ENCODE measurements around the gene TSPAN14. TPM values are rescaled to one million over a fixed set of nuclear protein-coding genes. Genes with fewer than 3 reads are reported as not detected.

TSPAN14 gene
- total RNA-seq, 3 donors from 2014 or later: 75.5 to 96.5 (median 81.0) TPM

GRCh38 chr10:80498078-80498832 is 44.1 kb downstream of the TSPAN14 start:
- no peak overlapping the region for H3K4me3 ChIP-seq
- H3K4me1 ChIP-seq (ENCODE audit: low read depth): peaks cover 64% of the 10 kb centered on the region
- ATAC-seq: no peak
- DNase-seq: no peak
- no peaks in the 10 kb centered on the region for H3K9me3 ChIP-seq
- intact Hi-C loops (cut with DNase I, micrococcal nuclease): no loop called here
- H3K36me3 ChIP-seq (ENCODE audit: low read depth): no peaks in the 10 kb centered on the region
- TF ChIP-seq, protein P1, sequence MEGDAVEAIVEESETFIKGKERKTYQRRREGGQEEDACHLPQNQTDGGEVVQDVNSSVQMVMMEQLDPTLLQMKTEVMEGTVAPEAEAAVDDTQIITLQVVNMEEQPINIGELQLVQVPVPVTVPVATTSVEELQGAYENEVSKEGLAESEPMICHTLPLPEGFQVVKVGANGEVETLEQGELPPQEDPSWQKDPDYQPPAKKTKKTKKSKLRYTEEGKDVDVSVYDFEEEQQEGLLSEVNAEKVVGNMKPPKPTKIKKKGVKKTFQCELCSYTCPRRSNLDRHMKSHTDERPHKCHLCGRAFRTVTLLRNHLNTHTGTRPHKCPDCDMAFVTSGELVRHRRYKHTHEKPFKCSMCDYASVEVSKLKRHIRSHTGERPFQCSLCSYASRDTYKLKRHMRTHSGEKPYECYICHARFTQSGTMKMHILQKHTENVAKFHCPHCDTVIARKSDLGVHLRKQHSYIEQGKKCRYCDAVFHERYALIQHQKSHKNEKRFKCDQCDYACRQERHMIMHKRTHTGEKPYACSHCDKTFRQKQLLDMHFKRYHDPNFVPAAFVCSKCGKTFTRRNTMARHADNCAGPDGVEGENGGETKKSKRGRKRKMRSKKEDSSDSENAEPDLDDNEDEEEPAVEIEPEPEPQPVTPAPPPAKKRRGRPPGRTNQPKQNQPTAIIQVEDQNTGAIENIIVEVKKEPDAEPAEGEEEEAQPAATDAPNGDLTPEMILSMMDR (IDR thresholded peaks at IDR 0.05): no peak

- TF ChIP-seq, protein P1 (IDR thresholded peaks at IDR 0.05): no peak
- no peak overlapping the region for H3K4me3 ChIP-seq
- intact Hi-C loops (cut with DNase I, micrococcal nuclease): no loop called here
Observed at GRCh38 chr10:80498833-80499741, 45.0 kb downstream of the TSPAN14 start.

DNA sequence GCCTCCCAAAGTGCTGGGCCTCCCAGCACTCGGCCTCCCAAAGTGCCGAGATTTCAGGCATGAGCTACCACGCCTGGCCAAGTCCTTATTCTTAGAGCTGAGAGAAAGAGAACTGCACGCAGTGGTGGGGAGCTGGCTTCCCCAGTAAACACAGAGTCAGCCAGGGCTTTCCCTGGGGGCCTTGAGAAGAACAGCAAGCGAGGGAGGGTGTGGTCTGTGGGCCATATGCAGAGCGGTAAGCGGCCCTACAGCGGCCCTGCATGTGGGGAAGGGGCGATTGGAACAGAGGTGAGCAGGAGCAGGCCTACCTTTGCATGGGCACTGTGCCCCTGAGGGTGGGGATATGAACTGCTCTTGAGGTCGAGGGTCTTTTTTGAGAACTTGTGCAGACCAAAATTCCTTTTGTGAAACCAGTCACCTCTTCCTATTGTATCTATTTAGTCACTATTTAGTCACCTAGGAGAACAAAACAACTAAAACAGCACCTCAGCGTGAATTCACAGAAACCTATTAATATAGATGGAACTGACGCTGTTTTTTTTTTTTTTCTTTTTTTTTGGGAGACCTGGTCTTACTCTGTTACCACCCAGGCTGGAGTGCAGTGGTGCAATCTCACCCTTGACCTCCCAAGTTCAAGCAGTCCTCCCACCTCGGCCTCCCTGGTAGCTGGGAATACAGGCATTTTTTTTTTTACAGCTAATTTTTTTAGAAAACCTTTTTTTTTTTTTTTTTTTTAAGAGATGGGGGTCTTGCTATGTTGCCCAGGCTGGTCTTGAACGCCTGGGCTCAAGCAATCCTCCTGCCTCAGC is 46.7 kb downstream of the TSPAN14 start:
- no peak for DNase-seq
- Histone ChIP-seq H3K4me3 (no peak overlapping the region), H3K36me3 (ENCODE audit: low read depth) (no peaks in the 10 kb centered on the region), H3K9me3 (no peaks in the 10 kb centered on the region), H3K4me1 (ENCODE audit: low read depth) (peaks cover 79% of the 10 kb centered on the region)
- no peak for ATAC-seq
- TF ChIP-seq, protein P1 (IDR thresholded peaks at IDR 0.05): no peak
- intact Hi-C loops (cut with DNase I, micrococcal nuclease): no loop called here

More at GRCh38 chr10:80498833-80499741, 45.0 kb downstream of the TSPAN14 start:
- Histone ChIP-seq H3K9me3 (no peaks in the 10 kb centered on the region), H3K36me3 (ENCODE audit: low read depth) (no peaks in the 10 kb centered on the region), H3K4me1 (ENCODE audit: low read depth) (peaks cover 66% of the 10 kb centered on the region)
- peak; percentile 80 to 90 (median 81) for DNase-seq
- peak; percentile 92 for ATAC-seq

DNA sequence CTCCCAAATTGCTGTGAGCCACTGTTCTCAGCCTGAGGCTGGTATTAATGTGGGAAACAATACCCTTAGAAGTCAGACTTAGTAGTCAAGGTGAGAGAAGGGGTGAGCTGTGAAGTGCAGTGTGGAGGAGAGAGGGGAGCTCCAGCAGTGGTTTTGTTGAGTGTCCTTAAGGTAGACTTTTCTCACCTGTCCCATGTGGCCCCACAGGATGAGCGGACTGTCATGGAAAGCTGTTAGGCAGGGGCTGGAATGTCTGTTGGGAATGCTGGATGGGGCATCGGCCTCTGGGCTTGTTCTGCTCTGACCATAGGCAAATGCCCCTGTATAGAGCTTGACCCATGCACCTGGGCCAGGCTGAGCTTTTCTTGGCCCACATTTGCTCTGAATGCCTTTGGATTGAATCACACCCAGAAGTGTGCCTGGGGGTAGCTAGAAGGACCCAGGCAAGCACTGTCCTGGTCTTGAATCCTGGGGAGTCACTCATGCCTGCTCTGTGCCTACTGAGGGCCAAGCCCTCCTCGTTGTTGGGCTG is 47.3 kb downstream of the TSPAN14 start:
- intact Hi-C loops (cut with DNase I, micrococcal nuclease): no loop called here
- TF ChIP-seq, protein P1 (IDR thresholded peaks at IDR 0.05): no peak
- no peaks in the 10 kb centered on the region for H3K36me3 ChIP-seq (ENCODE audit: low read depth)
- H3K4me3 ChIP-seq: no peak overlapping the region
- H3K4me1 ChIP-seq (ENCODE audit: low read depth): peaks cover 82% of the 10 kb centered on the region
- no peak for DNase-seq
- no peak for ATAC-seq
- H3K9me3 ChIP-seq: no peaks in the 10 kb centered on the region

DNA sequence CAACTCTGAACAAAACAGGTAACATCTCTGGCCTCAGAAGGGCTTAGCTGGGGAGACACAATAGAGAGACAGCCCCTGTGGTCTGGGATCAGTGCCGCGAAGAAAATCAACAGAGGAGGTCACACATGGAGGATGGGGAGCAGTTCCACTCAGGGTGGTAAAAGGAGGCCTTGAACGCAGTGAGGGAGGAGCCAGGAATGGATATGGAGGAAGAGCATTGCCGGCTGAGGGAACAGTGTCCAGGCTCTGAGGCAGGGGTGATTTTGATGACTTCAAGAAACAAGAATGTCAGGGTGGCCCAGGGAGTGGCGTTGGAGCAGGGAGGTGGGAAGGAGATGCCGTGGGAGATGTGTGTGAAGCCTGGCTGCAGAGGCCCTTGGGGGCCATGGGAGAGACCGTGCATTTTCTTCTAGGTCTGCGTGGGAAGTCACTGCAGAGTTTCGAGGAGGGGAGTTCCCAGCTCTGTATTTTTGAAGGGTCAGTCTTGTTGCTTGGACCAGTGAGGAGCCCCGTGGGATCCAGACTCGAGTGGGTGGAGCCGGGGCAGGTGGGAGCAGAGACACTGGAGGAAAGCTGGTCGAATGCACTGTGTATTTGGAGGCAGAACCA is 47.9 kb downstream of the TSPAN14 start:
- peaks cover 77% of the 10 kb centered on the region for H3K4me1 ChIP-seq (ENCODE audit: low read depth)
- intact Hi-C loops (cut with DNase I, micrococcal nuclease): no loop called here

More for the DNA sequence above, 47.9 kb downstream of the TSPAN14 start:
- H3K4me3 ChIP-seq: no peak overlapping the region
- DNase-seq (no peak), ATAC-seq (no peak)
- no peaks in the 10 kb centered on the region for H3K36me3 ChIP-seq (ENCODE audit: low read depth)
- no peaks in the 10 kb centered on the region for H3K9me3 ChIP-seq
- TF ChIP-seq, protein P1 (IDR thresholded peaks at IDR 0.05): no peak
